Measurements from ENCODE around the gene TLK1.
"Not testable (repeated sequence)": the region's sequence is repeated elsewhere in the genome, so short reads cannot be mapped to it uniquely, and the experiment has no call there.

The TLK1 gene

DNA sequence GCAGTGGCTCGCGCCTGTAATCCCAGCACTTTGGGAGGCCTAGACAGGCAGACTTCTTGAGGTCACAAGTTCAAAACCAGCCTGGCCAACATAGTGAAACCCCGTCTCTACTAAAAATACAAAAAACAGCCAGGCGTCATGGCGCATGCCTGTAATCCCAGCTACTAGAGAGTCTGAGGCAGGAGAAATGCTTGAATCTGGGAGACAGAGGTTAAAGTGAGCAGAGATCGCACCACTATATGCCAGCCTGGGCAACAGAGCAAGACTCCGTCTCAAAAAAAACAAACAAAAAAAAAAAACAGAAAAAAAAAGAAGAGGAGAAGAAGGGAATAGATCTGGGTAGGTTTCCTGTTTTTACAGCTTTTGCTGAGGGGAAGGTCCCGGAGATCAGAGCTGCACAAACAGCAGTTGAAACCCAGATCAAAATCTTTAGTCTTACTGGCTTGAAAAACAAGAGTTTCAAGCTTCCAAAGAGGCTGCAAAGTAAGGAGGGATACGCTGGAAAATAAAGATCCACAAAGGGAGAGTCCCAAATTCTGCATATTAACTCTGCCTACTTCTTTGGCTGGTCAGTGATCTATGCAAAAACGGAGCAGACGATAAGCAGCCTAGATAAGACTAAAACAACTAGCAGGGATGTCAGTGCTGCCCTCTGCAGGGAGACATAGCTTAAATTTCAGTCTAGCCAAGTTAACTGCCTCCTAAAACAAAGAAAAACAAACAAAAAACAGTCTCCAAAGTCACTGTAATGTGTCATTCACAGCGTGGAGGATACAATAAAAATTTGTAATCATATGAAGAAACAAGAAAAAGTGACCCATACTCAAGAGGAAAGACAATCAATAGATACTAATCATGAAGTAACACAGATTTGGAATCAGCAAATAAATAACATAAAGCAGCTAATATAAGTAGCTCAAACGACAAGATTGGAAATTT is 74.1 kb downstream of the TLK1 start:
- Histone ChIP-seq H3K27me3 (no peaks in the 10 kb centered on the region), H3K9ac (0 out of 22 replicates have a peak overlapping the region, but pooled peaks of 1 of the 11 experiments have one; percentile 16), H3K4me2 (peak overlapping the region in 3 of 11 experiments; percentile 17 to 49 (median 18); a peak in 3 of 22 replicates), H3K9me3 (replicated peaks in 1 of 11) (no peaks in the 10 kb centered on the region), H4K20me1 (peaks cover 19 to 92% (median 58%) of the 10 kb centered on the region in 11 experiments; a peak in 19 of 22 replicates), H3K4me1 (peaks cover 0 to 10% (median 0%) of the 10 kb centered on the region in 10 experiments; a peak in 2 of 20 replicates), H3K36me3 (peaks cover 10 to 47% (median 20%) of the 10 kb centered on the region in 11 experiments; a peak in 21 of 22 replicates), H3K27ac (no peak overlapping the region), H3K4me3 (no peak overlapping the region)
- no peak for TF ChIP-seq Cebpa-rat (IDR thresholded peaks at IDR 0.05)

DNA sequence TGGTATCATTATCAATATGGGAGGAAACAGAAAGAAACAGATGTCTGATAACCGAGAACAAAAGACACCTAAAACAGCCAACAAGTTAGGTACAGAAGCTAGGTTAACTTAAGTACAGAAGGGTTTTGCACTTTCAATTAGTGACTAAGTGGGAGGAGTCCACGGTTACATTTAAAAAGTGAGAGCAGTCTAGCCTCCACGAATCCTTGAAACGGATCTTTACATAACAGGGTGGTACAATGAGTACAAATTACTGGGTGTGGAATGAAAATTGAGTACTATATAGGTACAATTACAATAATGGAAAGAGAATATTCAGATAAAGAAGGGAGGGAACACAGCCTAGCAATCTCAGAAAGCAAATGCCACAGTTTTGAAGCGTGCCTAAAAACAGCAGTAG is 76.6 kb downstream of the TLK1 start:
- no peaks in the 10 kb centered on the region; a peak in 1 of 22 replicates for H3K9me3 ChIP-seq (replicated peaks in 1 of 11)

DNA sequence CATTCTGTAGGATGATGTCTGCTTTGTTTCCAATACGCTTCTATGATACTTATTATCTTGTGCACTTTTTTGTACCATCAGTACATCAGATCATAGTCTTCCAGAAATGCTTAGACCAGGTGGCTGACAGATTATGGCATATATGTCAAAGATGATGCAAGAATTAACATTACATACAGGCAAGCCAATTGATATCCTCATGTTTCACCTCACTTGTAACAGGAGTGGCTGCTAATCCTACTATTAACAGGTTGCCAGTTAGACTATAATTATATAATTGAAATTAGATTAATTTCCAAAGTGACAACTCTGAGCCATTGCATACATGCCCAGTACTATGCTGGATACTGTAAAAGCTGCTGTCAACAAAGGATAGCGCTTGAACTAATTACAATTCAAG is 77.2 kb downstream of the TLK1 start:
- no peaks in the 10 kb centered on the region; a peak in 1 of 22 replicates for H3K9me3 ChIP-seq (replicated peaks in 1 of 11)
- no peak for TF ChIP-seq Cebpa-rat (IDR thresholded peaks at IDR 0.05)
- no peak overlapping the region for H3K9ac ChIP-seq
- peaks cover 25 to 52% (median 39%) of the 10 kb centered on the region in 11 experiments for H3K36me3 ChIP-seq
- H3K4me1 ChIP-seq, result peaks cover 0 to 10% (median 0%) of the 10 kb centered on the region in 10 experiments; a peak in 2 of 20 replicates
- H3K27me3 ChIP-seq, result no peaks in the 10 kb centered on the region
- H4K20me1 ChIP-seq, result peaks cover 19 to 86% (median 51%) of the 10 kb centered on the region in 11 experiments; a peak in 19 of 22 replicates
- no peak overlapping the region for H3K4me3 ChIP-seq
- H3K4me2 ChIP-seq, result no peak overlapping the region
- no peak overlapping the region for H3K27ac ChIP-seq

More for the DNA sequence above, 76.6 kb downstream of the TLK1 start:
- Histone ChIP-seq H4K20me1 (peaks cover 19 to 90% (median 51%) of the 10 kb centered on the region in 11 experiments; a peak in 19 of 22 replicates), H3K27ac (no peak overlapping the region), H3K27me3 (no peaks in the 10 kb centered on the region), H3K4me2 (no peak overlapping the region), H3K4me3 (no peak overlapping the region), H3K9ac (no peak overlapping the region), H3K4me1 (peaks cover 0 to 10% (median 0%) of the 10 kb centered on the region in 10 experiments; a peak in 2 of 20 replicates), H3K36me3 (peaks cover 22 to 52% (median 32%) of the 10 kb centered on the region in 11 experiments)
- TF ChIP-seq Cebpa-rat (IDR thresholded peaks at IDR 0.05), result no peak

DNA sequence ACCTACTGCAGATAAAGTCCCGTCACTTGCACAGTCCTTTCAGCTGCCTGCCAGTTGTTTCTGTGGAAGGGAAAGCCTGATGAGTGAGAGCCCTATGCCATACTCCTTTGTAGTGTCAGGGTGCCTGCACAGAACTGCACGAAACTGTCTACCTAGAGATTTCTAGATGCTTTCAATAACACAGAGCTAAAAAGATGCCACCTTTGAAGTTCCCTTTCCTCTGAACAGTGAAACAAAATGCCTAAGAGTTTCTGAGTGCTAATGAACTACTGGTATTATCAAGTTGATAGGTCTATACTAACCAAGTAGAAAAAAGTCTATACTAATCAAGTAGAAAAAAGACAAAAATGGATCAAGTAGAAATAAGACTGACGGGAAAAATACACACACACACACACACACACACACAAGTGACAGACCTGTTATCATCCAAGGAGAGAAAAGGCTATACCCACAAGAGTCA is 79.0 kb downstream of the TLK1 start:
- H3K27me3 ChIP-seq, result no peaks in the 10 kb centered on the region
- no peak for TF ChIP-seq Cebpa-rat (IDR thresholded peaks at IDR 0.05)
- H3K4me1 ChIP-seq, result peaks cover 0 to 6% (median 0%) of the 10 kb centered on the region in 10 experiments; a peak in 2 of 20 replicates
- peaks cover 41 to 62% (median 54%) of the 10 kb centered on the region in 11 experiments for H3K36me3 ChIP-seq
- H3K4me2 ChIP-seq, result no peak overlapping the region
- no peak overlapping the region for H3K9ac ChIP-seq
- no peaks in the 10 kb centered on the region; a peak in 1 of 22 replicates for H3K9me3 ChIP-seq (replicated peaks in 1 of 11)
- peaks cover 11 to 78% (median 35%) of the 10 kb centered on the region in 11 experiments; a peak in 19 of 22 replicates for H4K20me1 ChIP-seq
- no peak overlapping the region for H3K4me3 ChIP-seq
- no peak overlapping the region for H3K27ac ChIP-seq

DNA sequence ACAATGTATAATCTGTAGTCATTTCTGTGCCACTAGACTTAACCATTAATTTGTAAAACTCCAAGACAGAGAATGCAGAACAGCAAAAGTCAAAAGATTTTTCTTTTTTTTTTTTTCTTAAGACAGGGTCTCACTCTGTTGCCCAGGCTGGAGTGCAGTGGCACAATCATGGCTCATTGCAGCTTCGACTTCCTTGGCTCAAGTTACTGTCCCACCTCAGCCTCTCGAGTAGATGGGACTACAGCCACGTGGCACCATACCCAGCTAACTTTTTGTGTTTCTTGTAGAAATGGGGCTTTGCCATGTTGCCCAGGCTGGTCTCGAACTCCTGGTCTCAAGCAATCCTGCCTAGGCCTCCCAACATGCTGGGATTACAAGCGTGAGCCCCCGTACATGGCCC is 80.1 kb downstream of the TLK1 start:
- Histone ChIP-seq H3K9ac (no peak overlapping the region), H3K27me3 (no peaks in the 10 kb centered on the region), H3K4me3 (no peak overlapping the region), H3K4me1 (no peaks in the 10 kb centered on the region), H4K20me1 (peaks cover 5 to 71% (median 24%) of the 10 kb centered on the region in 11 experiments; a peak in 18 of 22 replicates), H3K4me2 (no peak overlapping the region), H3K9me3 (replicated peaks in 1 of 11) (no peaks in the 10 kb centered on the region; a peak in 2 of 22 replicates), H3K27ac (no peak overlapping the region), H3K36me3 (peaks cover 52 to 73% (median 65%) of the 10 kb centered on the region in 11 experiments)
- no peak for TF ChIP-seq Cebpa-rat (IDR thresholded peaks at IDR 0.05)

DNA sequence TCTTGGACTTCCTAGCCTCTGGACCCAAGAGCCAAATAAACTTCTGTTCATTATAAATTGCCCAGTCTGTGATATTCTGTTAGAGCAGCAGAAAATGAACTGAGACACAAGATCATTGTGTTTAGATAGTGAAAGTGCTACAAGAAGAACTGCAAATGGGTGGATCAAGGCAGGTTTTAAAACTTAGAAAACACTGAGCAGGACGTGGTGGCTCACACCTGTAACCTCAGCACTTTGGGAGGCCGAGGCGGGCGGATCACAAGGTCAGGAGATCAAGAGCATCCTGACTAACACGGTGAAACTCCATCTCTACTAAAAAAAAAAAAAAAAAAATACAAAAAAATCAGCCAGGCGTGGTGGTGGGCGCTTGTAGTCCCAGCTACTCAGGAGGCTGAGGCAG is 84.3 kb downstream of the TLK1 start:
- not testable (repeated sequence) for H3K4me3 ChIP-seq, H3K4me1 ChIP-seq, H3K27me3 ChIP-seq, H3K4me2 ChIP-seq, H3K9ac ChIP-seq, H3K27ac ChIP-seq
- Histone ChIP-seq H4K20me1 (peaks cover 0 to 29% (median 6%) of the 10 kb centered on the region in 11 experiments; a peak in 10 of 22 replicates), H3K36me3 (peaks cover 75 to 100% (median 89%) of the 10 kb centered on the region in 11 experiments), H3K9me3 (replicated peaks in 1 of 11) (peaks cover 5 to 20% (median 11%) of the 10 kb centered on the region in 11 experiments; a peak in 15 of 22 replicates)

DNA sequence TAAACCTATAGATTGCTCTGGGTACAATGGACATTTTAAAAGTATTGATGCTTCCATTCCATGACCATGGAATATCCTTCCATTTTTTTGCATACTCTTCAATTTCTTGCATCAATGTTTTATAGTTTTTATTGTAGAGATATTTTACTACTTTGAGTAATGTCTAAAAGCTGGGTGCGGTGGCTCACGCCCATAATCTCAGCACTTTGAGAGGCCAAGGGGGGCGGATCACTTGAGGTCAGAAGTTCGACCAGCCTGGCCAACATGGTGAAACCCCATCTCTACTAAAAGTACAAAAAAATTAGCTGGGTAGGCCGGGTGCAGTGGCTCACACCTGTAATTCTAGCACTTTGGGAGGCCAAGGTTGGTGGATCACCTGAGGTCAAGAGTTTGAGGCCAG is 88.5 kb downstream of the TLK1 start:
- TF ChIP-seq Cebpa-rat (IDR thresholded peaks at IDR 0.05), result no peak
- Histone ChIP-seq H3K4me2 (no peak overlapping the region), H3K27ac (no peak overlapping the region), H3K9ac (no peak overlapping the region), H3K36me3 (peaks cover 60 to 100% (median 83%) of the 10 kb centered on the region in 11 experiments), H4K20me1 (peaks cover 0 to 10% (median 5%) of the 10 kb centered on the region in 11 experiments; a peak in 7 of 22 replicates), H3K4me3 (no peak overlapping the region), H3K27me3 (no peaks in the 10 kb centered on the region), H3K9me3 (replicated peaks in 1 of 11) (peaks cover 13 to 32% (median 21%) of the 10 kb centered on the region in 11 experiments; a peak in 20 of 22 replicates), H3K4me1 (no peaks in the 10 kb centered on the region)

DNA sequence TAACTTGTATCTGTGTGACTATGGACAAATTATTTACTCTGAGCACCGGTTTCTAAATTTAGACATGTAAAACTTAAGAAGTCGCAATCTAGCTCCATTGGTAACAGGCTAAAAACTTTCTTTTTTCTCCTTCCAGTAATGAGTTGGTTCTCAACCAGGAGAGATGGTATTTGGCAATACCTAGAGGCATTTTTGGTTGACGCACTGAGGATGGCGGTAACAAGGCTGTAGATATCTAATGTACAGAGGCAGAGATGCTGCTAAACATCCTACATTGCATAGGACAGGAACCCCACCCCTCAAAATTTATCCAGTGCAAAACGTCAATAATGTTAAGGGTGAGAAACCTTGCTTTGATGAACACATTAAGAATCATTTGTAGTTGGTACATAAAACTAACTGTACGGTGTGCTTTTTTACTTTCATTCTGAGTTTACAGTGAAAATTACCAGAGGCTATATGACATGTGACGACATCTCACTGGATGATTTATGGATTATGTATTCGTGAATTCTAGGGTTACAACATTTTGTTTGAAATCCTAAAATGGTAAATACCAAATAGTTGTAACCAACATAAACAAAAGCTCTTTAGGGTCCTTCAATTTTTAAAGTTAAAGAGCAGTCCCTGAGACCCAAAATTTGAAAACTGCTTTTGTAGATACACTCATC is 91.3 kb downstream of the TLK1 start:
- H3K9me3 ChIP-seq (replicated peaks in 1 of 11), result peaks cover 13 to 32% (median 21%) of the 10 kb centered on the region in 11 experiments; a peak in 20 of 22 replicates
- no peak overlapping the region for H3K27ac ChIP-seq
- no peak for TF ChIP-seq Cebpa-rat (IDR thresholded peaks at IDR 0.05)
- peaks cover 0 to 21% (median 0%) of the 10 kb centered on the region in 11 experiments; a peak in 8 of 22 replicates for H4K20me1 ChIP-seq
- no peak overlapping the region for H3K9ac ChIP-seq
- H3K4me1 ChIP-seq, result peaks cover 0 to 4% (median 0%) of the 10 kb centered on the region in 10 experiments; a peak in 3 of 20 replicates
- H3K4me2 ChIP-seq, result no peak overlapping the region
- no peaks in the 10 kb centered on the region for H3K27me3 ChIP-seq
- H3K4me3 ChIP-seq, result no peak overlapping the region
- peaks cover 38 to 79% (median 61%) of the 10 kb centered on the region in 11 experiments for H3K36me3 ChIP-seq

Measured in BLaER1 treated with 17β-estradiol and CSF1 and Interleukin-3, amounts not matched to agents 10 nM and 100 nM (cell line).